ENCODE data around the gene HIP1R. TPM values are rescaled to one million over a fixed set of nuclear protein-coding genes. Genes with fewer than 3 reads are reported as not detected.

HIP1R gene
- polyA plus RNA-seq, 1 of the 3 experiments (the other 2 are of a cell fraction), result 20.6 TPM

DNA sequence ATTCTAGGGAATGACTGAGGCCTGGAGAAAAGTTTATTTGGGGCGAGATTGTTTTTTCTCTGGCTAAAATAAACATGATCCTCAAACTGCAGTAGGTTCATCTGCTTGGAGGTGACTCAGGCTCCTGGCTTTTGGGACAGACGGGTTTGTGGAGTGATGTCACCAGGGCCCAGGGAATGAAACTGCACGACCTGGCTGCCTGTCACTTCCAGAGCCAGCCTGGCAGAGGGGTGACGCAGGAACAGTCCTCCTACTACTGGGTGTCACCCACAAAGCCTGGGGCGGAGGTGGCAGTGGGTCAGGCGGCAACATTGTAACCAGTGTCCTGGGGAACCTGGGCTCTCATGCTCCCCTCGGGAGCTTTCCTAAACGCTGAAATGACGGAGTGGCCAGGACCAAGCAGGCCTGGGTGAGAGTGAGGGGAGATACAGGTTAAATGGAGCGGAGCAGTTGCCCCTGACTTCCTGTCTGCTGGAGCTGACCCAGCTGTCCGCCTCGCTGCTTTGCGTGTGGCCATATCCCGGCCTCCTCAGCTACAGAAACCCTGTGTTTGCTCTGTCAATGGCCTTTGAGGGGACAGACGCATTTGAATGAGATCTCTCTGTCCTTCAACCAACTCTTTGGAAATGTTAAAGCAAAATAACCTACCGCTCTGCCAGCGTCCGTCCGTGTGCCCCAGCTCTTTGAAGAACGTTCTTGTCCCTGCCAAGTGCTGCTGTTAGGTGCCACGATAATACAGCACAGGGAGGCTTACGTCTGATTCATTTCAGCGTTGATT is 6.5 kb downstream of the HIP1R start:
- peaks cover 14 to 66% of the 10 kb centered on the region in 2 experiments for H3K4me1 ChIP-seq (ENCODE audit: control insufficient read depth in 1 of 2, insufficient read depth in 2 of 2, low read depth in 1 of 2, low read length in 1 of 2)
- peak overlapping the region; percentile 49 to 77 for H3K27ac ChIP-seq (ENCODE audit: low read depth in 2 of 2, low read length in 1 of 2)
- no peaks in the 10 kb centered on the region for H3K9me3 ChIP-seq
- CTCF ChIA-PET, result interaction anchor here (1.0 to 2.4 kb wide), 6 partner anchors 11 to 204 kb away, joined by 3 to 15 read pairs (median 4); no protein-coding TSS in a partner anchor
- no peaks in the 10 kb centered on the region for H3K27me3 ChIP-seq (ENCODE audit: insufficient read depth)
- H2AFZ ChIP-seq (ENCODE audit: low read depth), result no peak overlapping the region
- TF ChIP-seq, protein P1, sequence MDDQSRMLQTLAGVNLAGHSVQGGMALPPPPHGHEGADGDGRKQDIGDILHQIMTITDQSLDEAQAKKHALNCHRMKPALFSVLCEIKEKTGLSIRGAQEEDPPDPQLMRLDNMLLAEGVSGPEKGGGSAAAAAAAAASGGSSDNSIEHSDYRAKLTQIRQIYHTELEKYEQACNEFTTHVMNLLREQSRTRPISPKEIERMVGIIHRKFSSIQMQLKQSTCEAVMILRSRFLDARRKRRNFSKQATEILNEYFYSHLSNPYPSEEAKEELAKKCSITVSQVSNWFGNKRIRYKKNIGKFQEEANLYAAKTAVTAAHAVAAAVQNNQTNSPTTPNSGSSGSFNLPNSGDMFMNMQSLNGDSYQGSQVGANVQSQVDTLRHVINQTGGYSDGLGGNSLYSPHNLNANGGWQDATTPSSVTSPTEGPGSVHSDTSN (IDR thresholded peaks at IDR 0.05), result peak; percentile 38; the same call in 1 of the 2 replicates
- TF ChIP-seq FOSL2 (IDR thresholded peaks at IDR 0.05; ENCODE audit: borderline replicate concordance, low read depth) (peak; percentile 47; the same call in 1 of the 2 replicates), JUND (IDR thresholded peaks at IDR 0.05) (peak; percentile 49; the same call in 1 of the 2 replicates), EZH2phosphoT487 (IDR thresholded peaks at IDR 0.05; ENCODE audit: borderline replicate concordance, low read depth) (no peak)
- H3K79me2 ChIP-seq (ENCODE audit: insufficient read depth), result peaks cover 21% of the 10 kb centered on the region
- H3K9me2 ChIP-seq, result no peaks in the 10 kb centered on the region
- 74% methylated on average over 13 of the region's 23 CpGs for WGBS (ENCODE audit: low lambda C conversion rate)
- no peaks in the 10 kb centered on the region for H3K36me3 ChIP-seq (replicated peaks in 1 of 2; ENCODE audit: control insufficient read depth in 1 of 2, insufficient read depth in 2 of 2, low read length in 1 of 2)
- H3K9ac ChIP-seq, result no peak overlapping the region
- H3K4me2 ChIP-seq, result peak overlapping the region; percentile 59
- H3F3A ChIP-seq (replicated peaks; ENCODE audit: insufficient read depth), result peaks cover 17% of the 10 kb centered on the region
- POLR2A ChIA-PET, result interaction anchor here (0.6 kb wide), 1 partner anchor 83 kb away, joined by 3 read pairs; no protein-coding TSS in a partner anchor
- DNase-seq, result peak; percentile 55
- no peak overlapping the region for H3K4me3 ChIP-seq (ENCODE audit: low read depth in 2 of 2, low read length in 1 of 2)
- H4K20me1 ChIP-seq (ENCODE audit: insufficient read depth), result no peaks in the 10 kb centered on the region

DNA sequence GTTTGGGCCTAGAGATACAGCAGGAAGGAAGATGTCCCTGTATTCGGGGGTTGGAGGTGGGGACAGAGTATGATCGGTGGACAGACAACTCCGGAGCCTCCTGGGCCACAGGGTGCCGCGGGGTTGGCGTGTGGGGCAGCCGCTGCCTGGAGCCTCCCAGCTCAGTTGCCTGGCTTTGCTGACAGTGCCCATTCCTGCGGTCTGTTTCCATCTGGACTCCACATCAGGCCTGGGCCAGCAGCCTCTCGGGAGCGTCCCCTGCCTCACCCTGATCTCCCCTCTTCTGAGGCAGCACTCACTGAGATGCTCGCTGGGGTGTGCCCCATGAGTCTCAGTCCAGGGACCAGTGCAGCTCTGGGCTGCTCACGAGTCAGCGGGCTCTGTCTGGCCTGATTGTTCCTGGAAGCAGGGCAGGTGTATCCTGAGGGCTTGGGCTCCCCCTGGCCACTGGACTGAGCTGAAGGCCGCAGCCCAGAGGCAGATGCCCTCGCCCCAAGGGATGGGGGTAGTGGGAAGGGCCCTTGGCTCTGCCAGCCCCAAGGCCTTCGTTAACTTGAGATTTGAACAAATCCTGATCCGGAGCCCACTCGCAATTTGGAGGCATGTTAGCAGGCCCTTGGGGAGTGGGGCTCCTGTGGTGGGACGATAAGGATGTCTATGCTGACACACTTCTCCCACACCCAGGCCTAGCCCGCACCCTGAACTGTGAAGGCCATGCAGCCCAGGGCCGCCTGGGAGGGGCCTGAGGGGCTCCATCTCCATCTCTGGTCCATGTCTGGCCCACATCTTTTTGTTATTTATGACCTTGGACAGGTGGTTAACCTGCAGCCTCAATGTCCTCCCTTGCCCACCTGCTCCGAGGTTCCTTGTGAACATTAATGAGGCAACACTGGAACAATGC is 7.5 kb downstream of the HIP1R start:
- 80% methylated on average over 20 of the region's 22 CpGs for WGBS (ENCODE audit: low lambda C conversion rate)
- no peak overlapping the region for H3K9ac ChIP-seq
- no peaks in the 10 kb centered on the region for H3K9me3 ChIP-seq
- no peaks in the 10 kb centered on the region for H3K36me3 ChIP-seq (replicated peaks in 1 of 2; ENCODE audit: control insufficient read depth in 1 of 2, insufficient read depth in 2 of 2, low read length in 1 of 2)
- no peaks in the 10 kb centered on the region for H4K20me1 ChIP-seq (ENCODE audit: insufficient read depth)
- H3K4me1 ChIP-seq (ENCODE audit: control insufficient read depth in 1 of 2, insufficient read depth in 2 of 2, low read depth in 1 of 2, low read length in 1 of 2), result peaks cover 11 to 65% of the 10 kb centered on the region in 2 experiments; a peak in 3 of 4 replicates
- H2AFZ ChIP-seq (ENCODE audit: low read depth), result no peak overlapping the region
- TF ChIP-seq MXI1 (IDR thresholded peaks at IDR 0.05; ENCODE audit: low read depth, low read length) (peak; percentile 22; the same call in 1 of the 2 replicates), RCOR1 (IDR thresholded peaks at IDR 0.05; ENCODE audit: low read length) (0 out of 2 replicates have a peak, but pooled peaks have one; percentile 6), JUND (IDR thresholded peaks at IDR 0.05) (no peak), TEAD4 (IDR thresholded peaks at IDR 0.05; ENCODE audit: borderline replicate concordance, insufficient read depth) (no peak), TCF12 (IDR thresholded peaks at IDR 0.05) (no peak), GABPA (IDR thresholded peaks at IDR 0.05; ENCODE audit: low read depth) (no peak)
- TF ChIP-seq, protein P2, sequence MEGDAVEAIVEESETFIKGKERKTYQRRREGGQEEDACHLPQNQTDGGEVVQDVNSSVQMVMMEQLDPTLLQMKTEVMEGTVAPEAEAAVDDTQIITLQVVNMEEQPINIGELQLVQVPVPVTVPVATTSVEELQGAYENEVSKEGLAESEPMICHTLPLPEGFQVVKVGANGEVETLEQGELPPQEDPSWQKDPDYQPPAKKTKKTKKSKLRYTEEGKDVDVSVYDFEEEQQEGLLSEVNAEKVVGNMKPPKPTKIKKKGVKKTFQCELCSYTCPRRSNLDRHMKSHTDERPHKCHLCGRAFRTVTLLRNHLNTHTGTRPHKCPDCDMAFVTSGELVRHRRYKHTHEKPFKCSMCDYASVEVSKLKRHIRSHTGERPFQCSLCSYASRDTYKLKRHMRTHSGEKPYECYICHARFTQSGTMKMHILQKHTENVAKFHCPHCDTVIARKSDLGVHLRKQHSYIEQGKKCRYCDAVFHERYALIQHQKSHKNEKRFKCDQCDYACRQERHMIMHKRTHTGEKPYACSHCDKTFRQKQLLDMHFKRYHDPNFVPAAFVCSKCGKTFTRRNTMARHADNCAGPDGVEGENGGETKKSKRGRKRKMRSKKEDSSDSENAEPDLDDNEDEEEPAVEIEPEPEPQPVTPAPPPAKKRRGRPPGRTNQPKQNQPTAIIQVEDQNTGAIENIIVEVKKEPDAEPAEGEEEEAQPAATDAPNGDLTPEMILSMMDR (IDR thresholded peaks at IDR 0.05), result no peak
- DNase-seq, result peak; percentile 82
- no peak overlapping the region for H3K4me3 ChIP-seq (ENCODE audit: low read depth in 2 of 2, low read length in 1 of 2)
- H3K27me3 ChIP-seq (ENCODE audit: insufficient read depth), result no peaks in the 10 kb centered on the region
- H3K27ac ChIP-seq (ENCODE audit: low read depth in 2 of 2, low read length in 1 of 2), result peak overlapping the region in 1 of 2 experiments; percentile 77; a peak in 2 of 4 replicates
- H3K79me2 ChIP-seq (ENCODE audit: insufficient read depth), result peaks cover 12% of the 10 kb centered on the region; the same call in 1 of the 2 replicates
- no peaks in the 10 kb centered on the region for H3K9me2 ChIP-seq
- peaks cover 17% of the 10 kb centered on the region for H3F3A ChIP-seq (replicated peaks; ENCODE audit: insufficient read depth)
- ChIA-PET CTCF (interaction anchor here (1.0 to 2.4 kb wide), 8 partner anchors 10 to 205 kb away, joined by 3 to 15 read pairs (median 4); no protein-coding TSS in a partner anchor), POLR2A (interaction anchor here (0.6 kb wide), 1 partner anchor 82 kb away, joined by 3 read pairs; no protein-coding TSS in a partner anchor)
- no peak overlapping the region for H3K4me2 ChIP-seq
